Measurements from ENCODE around the gene CMKLR1.

CMKLR1 gene

GRCh38 chr12:108338915-108339657 lies at the start of gene CMKLR1:
Gene CMKLR1 (minus strand): TSS chr12:108339311. CDS start chr12:108293591, 45,720 bp downstream.
- no peak for DNase-seq

GRCh38 chr12:108387771-108388170 lies 48.7 kb upstream of the CMKLR1 start:
- no peak for DNase-seq

GRCh38 chr12:108386709-108387360 lies 47.7 kb upstream of the CMKLR1 start:
- DNase-seq, result no peak

DNA sequence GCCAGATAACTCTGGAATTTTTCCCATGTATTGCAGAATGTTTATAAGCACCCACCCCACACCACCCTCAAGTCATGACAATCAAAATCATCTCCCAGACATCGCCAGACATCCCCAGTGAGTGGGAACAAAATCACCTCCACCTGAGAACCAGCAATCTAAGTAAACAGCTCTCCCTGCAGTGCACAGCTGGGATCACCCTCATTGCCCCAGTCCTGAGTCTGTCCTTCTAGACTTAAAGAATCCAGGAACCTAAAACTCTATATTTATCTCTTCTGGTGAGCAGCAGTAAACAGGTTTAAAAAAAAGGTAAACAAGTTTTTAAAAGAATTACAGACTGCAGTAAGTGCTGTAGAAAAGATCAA lies 43.3 kb upstream of the CMKLR1 start:
- DNase-seq, result no peak

DNA sequence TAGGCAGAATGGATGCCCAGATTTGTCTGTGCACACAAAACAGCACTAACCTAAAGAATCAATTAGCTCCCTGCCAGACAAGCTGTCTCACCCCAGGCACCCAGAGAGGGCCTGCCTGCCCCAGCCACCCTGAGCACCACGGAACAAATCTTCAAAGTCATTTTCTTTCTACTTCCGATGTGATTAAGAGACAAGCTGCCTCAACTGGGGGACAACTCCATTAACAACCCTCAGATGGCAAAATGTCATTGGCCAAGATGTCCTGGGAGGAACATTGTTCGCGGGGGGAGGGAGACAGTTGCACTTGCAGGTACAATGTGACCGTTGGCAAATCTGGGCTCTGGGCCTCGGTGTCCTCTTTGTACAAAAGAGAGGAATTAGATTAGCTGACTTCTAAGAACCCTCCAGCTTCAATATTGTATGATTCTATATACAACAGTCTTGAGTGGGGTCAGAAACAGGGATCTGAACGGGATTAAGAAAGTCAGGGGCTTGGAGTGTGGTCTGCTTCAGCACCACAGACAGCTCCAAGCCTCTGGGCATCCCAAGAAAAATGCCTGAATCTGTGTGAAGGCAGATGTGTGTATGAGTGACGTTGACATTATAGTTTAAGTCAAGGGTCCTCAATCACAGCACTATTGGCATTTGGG lies 42.8 kb upstream of the CMKLR1 start:
- no peak for DNase-seq

DNA sequence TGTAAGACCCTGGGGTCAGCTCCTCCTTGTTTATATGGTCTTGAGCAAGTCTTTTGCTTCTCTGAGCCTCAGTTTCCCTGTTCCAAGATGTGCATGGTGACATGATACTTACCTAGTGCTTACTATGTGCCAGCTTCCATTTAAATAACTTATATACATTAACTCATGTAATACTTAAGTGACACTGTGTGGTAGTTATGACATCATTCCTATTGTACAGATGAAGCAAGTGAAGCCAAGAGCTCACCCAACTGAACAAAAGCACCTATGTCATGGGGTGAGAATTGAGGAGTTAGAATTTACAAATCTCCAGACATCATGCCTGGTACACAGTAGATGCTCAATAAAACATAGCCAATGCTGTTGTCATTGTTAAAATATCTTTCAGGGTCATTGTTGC lies 41.3 kb upstream of the CMKLR1 start:
- no peak for DNase-seq

DNA sequence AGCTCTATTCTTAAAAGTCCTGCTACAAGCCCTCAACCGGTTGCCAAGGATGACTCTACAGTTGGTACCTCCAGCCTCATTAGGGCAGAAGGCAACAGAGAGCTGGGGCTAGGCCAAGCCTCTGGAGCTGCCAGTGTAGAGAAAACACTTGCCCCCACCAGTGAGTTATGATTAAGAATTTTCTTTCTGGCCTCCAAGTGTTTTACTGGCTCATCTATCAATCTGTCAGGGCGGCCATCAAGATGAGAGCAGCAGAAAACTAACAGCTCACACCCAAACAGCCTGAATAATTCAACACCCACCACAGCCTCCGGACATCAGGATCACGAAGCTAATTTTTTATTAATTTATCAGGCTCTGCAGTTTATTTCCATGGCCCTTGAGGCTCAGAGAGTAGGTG lies 40.7 kb upstream of the CMKLR1 start:
- DNase-seq, result no peak

GRCh38 chr12:108378926-108379325 lies 39.8 kb upstream of the CMKLR1 start:
- DNase-seq, result no peak

GRCh38 chr12:108377260-108377659 lies 38.1 kb upstream of the CMKLR1 start:
- DNase-seq, result no peak

DNA sequence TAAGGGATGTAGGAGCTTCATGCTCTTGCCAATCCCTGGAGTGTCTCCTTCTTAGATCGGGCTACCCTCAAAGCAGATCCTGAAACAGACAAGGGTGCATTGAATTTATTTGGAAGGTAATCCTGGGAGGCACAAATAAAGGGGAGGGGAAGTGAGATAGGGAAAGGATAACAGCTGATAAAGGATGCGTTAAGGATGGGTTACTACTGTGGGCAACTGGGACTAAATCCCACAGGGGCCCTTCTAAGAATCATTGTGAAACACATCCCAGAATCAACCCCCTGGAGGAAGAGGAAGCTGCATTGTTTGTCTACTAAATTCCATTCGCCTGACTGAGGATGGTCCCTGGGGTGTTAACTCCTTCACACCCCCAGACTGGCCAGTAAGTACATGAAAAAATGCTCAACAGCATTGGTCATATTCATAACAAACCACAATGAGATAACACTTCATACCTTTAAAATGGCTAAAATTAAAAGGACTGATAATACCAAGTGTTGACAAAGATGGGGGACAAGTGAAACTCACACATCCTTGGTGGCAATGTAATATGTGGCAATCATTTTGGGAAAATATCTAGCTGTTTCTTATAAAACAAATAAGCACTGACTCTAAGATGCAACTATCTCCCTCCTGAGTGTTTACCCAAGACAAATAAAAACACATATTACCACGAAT lies 37.0 kb upstream of the CMKLR1 start:
- no peak for DNase-seq

DNA sequence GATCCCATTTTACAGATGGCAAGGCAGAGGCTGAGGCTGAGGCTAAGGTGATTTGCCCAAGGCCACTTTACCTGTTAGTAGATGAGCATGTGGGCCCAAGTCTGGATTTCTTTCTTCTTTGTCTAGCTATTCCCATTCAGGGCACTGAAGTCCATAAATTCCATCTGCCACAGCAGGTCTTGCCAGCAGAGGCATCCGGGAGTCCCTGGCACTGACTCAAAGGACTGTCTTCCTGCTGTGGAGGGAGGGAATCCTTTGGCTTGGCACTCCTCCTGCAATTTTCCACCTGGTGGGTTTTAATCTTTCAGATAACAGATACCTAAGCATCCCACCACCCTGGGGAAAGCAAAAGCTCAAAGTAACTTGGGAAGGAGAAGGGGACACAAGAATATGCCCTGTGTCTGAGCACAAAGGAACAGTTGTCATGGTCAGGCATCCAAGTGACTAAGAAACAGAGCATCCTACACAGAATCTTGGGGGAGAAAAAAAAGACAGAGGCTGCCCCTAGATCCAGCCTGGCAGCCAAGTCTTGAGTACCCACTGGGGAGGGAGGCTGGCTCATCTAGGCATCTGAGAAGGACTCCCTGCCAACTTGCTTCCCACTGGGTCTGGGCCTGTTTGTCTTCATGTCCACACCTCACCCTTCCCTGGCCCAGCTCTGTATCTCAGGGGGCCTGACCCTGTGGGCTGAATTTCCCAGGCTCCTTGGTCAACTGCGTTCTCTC lies 35.6 kb upstream of the CMKLR1 start:
- no peak for DNase-seq

DNA sequence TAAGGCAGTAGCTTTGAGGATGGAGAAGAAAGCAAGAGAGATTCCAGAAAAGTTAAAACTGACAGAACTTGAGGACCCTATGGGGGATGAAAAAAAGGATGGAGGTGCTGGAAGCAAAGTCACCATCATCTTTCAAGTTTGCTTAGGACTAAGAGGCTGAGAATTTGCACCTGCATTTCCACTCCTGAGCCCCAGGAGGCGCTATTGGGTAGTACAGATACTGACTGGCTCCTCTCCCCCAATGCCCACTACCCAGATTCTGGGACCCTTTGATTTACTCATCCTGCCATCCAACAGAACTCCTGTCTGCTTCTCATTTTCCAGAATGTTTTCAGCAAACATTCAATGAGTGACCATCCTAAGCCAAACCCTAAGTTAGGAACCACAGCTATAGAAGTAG lies 34.0 kb upstream of the CMKLR1 start:
- DNase-seq, result no peak

DNA sequence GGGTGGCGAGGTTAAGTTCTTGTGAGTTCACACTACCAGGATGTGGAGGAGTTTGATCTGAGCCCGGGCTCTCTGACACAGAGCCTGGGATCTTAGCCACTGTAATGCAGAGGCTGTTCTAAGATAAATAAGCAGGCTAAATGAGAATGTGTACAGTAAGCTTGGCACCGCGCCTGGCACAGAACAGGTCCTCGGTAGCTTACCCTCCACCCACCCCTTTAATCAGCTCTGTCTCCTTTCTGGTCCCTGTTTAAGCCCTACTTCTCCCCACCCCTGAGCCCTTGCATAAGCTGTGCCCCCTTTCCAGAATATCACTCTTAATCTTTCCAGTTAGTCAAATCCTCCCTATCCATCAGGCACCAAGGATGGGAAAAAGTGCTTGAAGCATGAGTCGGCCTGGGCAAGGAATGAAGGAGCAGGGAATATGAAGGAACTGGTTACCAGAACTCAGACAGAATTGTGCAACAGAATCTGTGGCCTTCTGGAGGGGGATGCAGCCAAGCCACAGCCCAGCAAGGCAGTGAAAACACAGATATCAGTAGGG lies 32.8 kb upstream of the CMKLR1 start:
- no peak for DNase-seq

DNA sequence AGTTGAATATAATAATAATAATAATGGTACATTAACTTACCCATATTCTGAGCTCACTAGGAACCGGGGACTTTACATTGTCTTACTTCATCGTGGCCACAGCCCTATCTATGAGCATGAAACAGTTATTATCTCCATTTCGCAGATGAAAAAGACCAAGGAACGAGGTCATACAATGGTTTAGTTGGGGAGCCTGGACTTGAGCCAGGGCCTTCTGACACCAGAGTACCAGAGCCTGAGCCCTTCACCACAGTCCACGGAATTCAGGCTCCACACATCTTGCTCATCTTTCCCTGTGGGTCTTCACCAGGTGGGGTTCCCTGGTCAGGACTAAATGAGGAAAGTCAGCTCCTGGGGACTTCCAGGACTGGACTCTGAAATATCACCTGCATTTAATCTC lies 31.3 kb upstream of the CMKLR1 start:
- DNase-seq, result no peak

DNA sequence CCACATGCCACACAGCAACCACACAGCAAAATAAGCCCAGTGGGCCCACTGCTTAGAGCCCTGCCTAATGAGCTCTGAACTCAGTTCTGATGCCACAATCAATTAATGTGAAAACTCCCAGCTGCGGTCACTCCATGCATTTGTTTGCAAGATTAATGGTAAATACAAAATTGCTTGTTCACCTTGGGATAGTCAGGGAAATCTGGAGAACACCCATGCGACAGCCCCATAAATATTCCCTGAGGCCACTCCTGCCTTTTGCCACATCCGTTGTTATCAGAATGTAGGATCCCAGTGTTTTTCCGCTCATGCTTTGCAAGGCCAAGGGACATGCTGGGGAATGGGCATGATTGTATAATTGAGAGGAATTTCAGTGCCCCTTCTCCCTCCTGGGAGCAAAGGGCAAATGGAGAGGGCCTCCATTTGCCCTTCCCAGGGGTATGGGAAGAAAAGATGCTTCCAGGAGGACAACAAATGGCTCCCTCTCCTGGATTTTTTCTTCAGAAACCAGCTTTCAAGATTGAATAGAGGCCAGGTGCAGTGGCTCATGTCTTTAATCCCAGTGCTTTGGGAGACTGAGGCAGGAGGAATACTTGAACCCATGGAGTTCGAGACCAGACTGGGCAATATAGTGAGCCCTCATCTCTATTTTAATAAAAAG lies 30.8 kb upstream of the CMKLR1 start:
- no peak for DNase-seq

DNA sequence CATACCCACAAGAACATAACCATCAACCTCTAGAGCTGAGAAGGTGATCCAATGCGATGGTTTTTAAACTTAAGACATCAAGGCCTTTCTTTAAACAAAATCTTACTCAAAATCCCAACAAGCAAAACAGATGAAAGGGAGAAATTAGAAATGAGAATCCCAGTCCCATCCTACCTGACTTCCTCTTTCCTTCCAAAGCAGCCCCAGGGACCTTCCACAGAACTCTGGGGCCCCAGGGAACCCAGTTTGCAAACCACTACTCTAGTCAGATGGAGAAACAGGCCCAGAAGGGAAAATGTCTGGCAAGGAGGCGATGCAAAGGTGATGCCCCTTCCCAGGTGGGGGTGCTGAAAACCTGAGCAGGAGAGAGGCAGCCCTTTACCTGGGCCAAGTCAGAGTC lies 29.0 kb upstream of the CMKLR1 start:
- DNase-seq, result no peak

DNA sequence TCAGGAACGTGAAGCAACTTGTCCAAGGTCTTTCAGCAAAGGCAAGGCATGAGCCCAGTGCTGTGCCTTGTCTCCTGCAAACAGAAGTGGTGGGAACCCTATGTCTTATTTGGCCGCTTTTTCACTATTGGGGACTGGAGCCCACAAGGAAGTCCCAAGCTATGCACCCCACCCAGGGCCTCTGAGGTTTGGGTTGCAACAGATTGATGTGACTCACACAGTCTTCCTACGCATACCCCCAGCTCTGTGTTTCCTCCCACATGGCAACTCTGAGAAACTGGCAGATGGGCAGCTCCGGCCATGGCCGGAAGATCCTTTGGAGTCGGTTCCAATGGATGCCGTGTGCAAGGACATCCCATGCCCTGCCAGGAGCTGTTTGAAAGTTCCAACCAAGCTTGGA lies 28.3 kb upstream of the CMKLR1 start:
- DNase-seq, result no peak

- DNase-seq, result no peak
Observed at GRCh38 chr12:108365324-108365723, 26.2 kb upstream of the CMKLR1 start.

DNA sequence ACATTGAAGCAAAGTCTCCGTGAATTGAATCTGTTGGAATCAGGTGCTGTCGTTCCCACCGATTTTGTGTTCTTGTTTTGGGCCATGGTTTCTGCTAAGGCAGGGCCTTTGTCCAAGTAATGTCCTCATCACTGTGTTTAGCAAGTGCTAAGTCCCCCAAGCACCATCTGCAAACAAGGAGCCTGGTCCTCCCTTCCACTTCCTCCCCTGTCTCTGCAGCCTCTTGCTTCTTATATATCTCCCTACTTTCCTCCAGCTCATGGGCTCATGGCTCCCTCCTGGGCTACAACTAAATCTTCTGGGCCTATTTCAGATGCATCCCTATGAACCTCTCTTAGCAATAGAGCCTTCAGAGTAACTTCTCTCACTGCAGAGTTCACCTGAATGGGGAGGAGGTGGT lies 25.8 kb upstream of the CMKLR1 start:
- DNase-seq, result no peak

GRCh38 chr12:108363565-108363964 lies 24.5 kb upstream of the CMKLR1 start:
- DNase-seq, result no peak

- DNase-seq, result no peak
Observed at GRCh38 chr12:108363165-108363564, 24.1 kb upstream of the CMKLR1 start.

DNA sequence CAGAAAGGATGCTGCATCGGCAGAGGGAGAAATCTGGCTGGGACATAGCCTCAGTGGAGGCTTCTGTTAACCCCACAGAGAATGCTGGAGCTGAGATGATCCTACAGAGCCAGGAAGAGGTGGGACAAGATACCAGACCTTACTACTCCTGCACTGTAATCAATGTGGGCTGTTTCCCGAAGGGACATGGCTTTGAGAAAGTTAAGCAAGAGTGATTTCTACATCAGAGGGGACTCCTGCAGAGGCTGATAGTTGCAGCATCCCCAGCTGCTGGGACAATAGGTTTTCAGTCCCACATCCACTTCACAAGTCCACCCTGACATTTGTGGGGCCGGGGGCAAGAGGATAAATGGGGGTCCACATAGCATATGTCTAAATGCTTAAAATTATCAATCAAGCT lies 22.5 kb upstream of the CMKLR1 start:
- DNase-seq, result no peak

All from AML-193 (cell line).